ENCODE measurements around the gene ABCC4.

DNA sequence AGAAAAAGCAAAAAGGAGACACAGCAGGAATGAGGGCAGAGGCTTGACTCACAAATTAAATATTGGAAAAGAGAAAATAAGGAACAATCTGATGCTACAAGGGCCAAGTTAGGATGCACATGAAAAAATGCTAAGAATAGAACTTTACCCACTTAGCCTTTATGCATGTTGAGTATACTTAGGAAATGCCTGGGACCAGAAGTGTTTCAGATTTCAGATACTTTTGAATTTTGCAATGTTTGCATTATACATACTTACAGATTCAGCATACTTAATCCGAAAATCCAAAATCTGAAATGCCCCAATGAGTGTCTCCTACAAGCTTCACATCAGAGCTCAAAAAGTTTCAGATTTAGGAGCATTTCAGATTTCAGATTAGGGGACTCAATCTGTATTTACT lies 262.3 kb downstream of the ABCC4 start:
- TF ChIP-seq, protein P1, sequence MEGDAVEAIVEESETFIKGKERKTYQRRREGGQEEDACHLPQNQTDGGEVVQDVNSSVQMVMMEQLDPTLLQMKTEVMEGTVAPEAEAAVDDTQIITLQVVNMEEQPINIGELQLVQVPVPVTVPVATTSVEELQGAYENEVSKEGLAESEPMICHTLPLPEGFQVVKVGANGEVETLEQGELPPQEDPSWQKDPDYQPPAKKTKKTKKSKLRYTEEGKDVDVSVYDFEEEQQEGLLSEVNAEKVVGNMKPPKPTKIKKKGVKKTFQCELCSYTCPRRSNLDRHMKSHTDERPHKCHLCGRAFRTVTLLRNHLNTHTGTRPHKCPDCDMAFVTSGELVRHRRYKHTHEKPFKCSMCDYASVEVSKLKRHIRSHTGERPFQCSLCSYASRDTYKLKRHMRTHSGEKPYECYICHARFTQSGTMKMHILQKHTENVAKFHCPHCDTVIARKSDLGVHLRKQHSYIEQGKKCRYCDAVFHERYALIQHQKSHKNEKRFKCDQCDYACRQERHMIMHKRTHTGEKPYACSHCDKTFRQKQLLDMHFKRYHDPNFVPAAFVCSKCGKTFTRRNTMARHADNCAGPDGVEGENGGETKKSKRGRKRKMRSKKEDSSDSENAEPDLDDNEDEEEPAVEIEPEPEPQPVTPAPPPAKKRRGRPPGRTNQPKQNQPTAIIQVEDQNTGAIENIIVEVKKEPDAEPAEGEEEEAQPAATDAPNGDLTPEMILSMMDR (IDR thresholded peaks at IDR 0.05; ENCODE audit: low read depth, low read length): no peak
- no peak for TF ChIP-seq EZH2phosphoT487 (IDR thresholded peaks at IDR 0.05; ENCODE audit: low read depth)
